WTC11 (cell line): ENCODE results near the gene TMEM231.

ENCODE experiments used
- ARID4B ChIP-seq: sonication (generic); formaldehyde crosslinking; IDR thresholded peaks from 2 replicates; pipeline ENCODE4 v1.8.0; 2023; ENCODE audit warnings: missing genetic modification reagents, mild to moderate bottlenecking, borderline replicate concordance
- ATF2 ChIP-seq: sonication (generic); formaldehyde crosslinking; IDR thresholded peaks from 2 replicates; pipeline ENCODE4 v1.8.1; 2022; ENCODE audit warnings: low read depth, missing genetic modification reagents, borderline replicate concordance
- CREB1 ChIP-seq: sonication (generic); formaldehyde crosslinking; IDR thresholded peaks from 2 replicates; pipeline ENCODE4 v1.8.0; 2023; ENCODE audit warnings: mild to moderate bottlenecking, missing genetic modification reagents
- MLX ChIP-seq: sonication (generic); formaldehyde crosslinking; IDR thresholded peaks from 2 replicates; pipeline ENCODE4 v1.8.1; 2023; ENCODE audit warnings: mild to moderate bottlenecking, missing genetic modification reagents, moderate library complexity
- NFYB ChIP-seq: sonication (generic); formaldehyde crosslinking; conservative IDR thresholded peaks from 2 replicates; pipeline ENCODE4 v1.8.0; 2022; ENCODE audit warnings: low read depth, missing genetic modification reagents
- PREB ChIP-seq: sonication (generic); formaldehyde crosslinking; IDR thresholded peaks from 2 replicates; pipeline ENCODE4 v1.8.1; 2022; ENCODE audit warnings: mild to moderate bottlenecking, missing genetic modification reagents, moderate library complexity, borderline replicate concordance
- TP53 ChIP-seq: sonication (generic); formaldehyde crosslinking; IDR thresholded peaks from 2 replicates; pipeline ENCODE4 v1.8.1; 2023; ENCODE audit warnings: mild to moderate bottlenecking, missing genetic modification reagents
- TF ChIP-seq, protein P1 (sequence below): fragments of 200-600 bp; IDR thresholded peaks from 2 replicates; pipeline ENCODE4 v1.8.0; 2022; ENCODE audit warnings: antibody characterized with exemption
- TF ChIP-seq, protein P2 (sequence below): sonication (generic); formaldehyde crosslinking; IDR thresholded peaks from 2 replicates; pipeline ENCODE4 v1.8.0; 2022; ENCODE audit warnings: mild to moderate bottlenecking, missing genetic modification reagents

DNA sequence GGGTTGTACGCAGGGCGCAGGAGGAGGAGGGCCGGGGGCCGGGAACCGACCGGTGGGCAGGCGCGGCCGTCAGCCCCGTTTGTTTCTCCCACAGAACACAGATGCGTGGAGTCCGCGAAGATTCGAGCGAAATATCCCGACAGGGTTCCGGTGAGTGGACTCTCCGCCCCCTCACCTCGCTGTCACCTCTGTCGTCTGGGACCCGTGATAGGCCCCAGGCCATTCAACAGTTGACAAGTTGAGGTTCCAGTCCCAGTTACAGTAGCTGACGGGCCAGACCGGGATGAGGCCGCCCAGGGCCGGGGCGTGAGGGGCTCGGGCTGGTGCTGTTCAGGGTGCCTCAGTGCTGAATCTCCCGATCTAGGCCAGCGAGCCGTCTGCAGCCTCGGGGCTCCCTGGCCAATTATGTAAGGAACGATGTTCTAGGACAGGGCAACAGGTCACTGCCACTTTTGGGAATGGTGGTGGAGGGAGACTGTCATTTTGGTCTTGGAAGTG lies 10.8 kb upstream of the TMEM231 start:
- TF ChIP-seq, protein P1, sequence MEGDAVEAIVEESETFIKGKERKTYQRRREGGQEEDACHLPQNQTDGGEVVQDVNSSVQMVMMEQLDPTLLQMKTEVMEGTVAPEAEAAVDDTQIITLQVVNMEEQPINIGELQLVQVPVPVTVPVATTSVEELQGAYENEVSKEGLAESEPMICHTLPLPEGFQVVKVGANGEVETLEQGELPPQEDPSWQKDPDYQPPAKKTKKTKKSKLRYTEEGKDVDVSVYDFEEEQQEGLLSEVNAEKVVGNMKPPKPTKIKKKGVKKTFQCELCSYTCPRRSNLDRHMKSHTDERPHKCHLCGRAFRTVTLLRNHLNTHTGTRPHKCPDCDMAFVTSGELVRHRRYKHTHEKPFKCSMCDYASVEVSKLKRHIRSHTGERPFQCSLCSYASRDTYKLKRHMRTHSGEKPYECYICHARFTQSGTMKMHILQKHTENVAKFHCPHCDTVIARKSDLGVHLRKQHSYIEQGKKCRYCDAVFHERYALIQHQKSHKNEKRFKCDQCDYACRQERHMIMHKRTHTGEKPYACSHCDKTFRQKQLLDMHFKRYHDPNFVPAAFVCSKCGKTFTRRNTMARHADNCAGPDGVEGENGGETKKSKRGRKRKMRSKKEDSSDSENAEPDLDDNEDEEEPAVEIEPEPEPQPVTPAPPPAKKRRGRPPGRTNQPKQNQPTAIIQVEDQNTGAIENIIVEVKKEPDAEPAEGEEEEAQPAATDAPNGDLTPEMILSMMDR: no peak
- TF ChIP-seq CREB1 (CRISPR knock-in tag) (no peak), PREB (no peak), TP53 (CRISPR knock-in tag) (no peak), ATF2 (CRISPR knock-in tag) (no peak), ARID4B (CRISPR knock-in tag) (no peak), MLX (no peak), NFYB (CRISPR knock-in tag) (no peak)
- TF ChIP-seq, protein P2, sequence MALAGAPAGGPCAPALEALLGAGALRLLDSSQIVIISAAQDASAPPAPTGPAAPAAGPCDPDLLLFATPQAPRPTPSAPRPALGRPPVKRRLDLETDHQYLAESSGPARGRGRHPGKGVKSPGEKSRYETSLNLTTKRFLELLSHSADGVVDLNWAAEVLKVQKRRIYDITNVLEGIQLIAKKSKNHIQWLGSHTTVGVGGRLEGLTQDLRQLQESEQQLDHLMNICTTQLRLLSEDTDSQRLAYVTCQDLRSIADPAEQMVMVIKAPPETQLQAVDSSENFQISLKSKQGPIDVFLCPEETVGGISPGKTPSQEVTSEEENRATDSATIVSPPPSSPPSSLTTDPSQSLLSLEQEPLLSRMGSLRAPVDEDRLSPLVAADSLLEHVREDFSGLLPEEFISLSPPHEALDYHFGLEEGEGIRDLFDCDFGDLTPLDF (CRISPR knock-in tag): no peak
